Fibroblast of the aortic adventitia (primary cell): Measurements from ENCODE around the gene LRMDA. TPM values are rescaled to one million over a fixed set of nuclear protein-coding genes. Genes with fewer than 3 reads are reported as not detected.

Experiments
- DNase-seq: peaks from one replicate; pipeline ENCODE4 v3.0.0-alpha.2; 2010; ENCODE audit warnings: low read depth
- H3K4me3 ChIP-seq: 2 replicates; pipeline ENCODE4 v1.5.1; 2011; ENCODE audit warnings: low read depth, mild to moderate bottlenecking, control low read depth, low read length, moderate library complexity
- CTCF ChIP-seq: IDR thresholded peaks from 2 replicates; pipeline ENCODE4 v1.5.1; 2011; ENCODE audit warnings: mild to moderate bottlenecking, low read length, control low read depth, inconsistent platforms; ENCODE audit not compliant: insufficient read depth
- total RNA-seq: library from RNA; depleted of rRNA; stranded (reverse); fragments of >200 nt; gene quantifications from 2 replicates; pipeline ENCODE4 v1.2.3, GENCODE V29; 2012; ENCODE audit warnings: low replicate concordance

Gene LRMDA
- total RNA-seq, 1 donor = 6.3 TPM

GRCh38 chr10:75444781-75445386 lies 13.5 kb downstream of the LRMDA start:
- no peak overlapping the region for H3K4me3 ChIP-seq
- no peak for TF ChIP-seq CTCF
- DNase-seq = no peak

- DNase-seq = no peak
- H3K4me3 ChIP-seq = no peak overlapping the region
- TF ChIP-seq CTCF = no peak
Measured at GRCh38 chr10:75446508-75446907, 15.1 kb downstream of the LRMDA start.

- H3K4me3 ChIP-seq = no peak overlapping the region
- DNase-seq = no peak
- no peak for TF ChIP-seq CTCF
Measured at GRCh38 chr10:75448166-75448565, 16.7 kb downstream of the LRMDA start.

- no peak for TF ChIP-seq CTCF
- no peak overlapping the region for H3K4me3 ChIP-seq
- no peak for DNase-seq
Measured at GRCh38 chr10:75449382-75450074, 18.1 kb downstream of the LRMDA start.

GRCh38 chr10:75450075-75450445 lies 18.6 kb downstream of the LRMDA start:
- DNase-seq = no peak
- H3K4me3 ChIP-seq = no peak overlapping the region
- no peak for TF ChIP-seq CTCF

GRCh38 chr10:75450644-75451640 lies 19.5 kb downstream of the LRMDA start:
- no peak for DNase-seq
- no peak overlapping the region for H3K4me3 ChIP-seq
- TF ChIP-seq CTCF = no peak
